ENCODE data around the gene PTH1R.
A peak's percentile ranks its signal among the peaks of the same experiment; 100 is the strongest.

PTH1R gene

GRCh38 chr3:46877406-46878125 lies at the start of gene PTH1R:
TSS of gene PTH1R (plus strand) at chr3:46877721. CDS start at chr3:46883560, 5,839 bp downstream.
- no peak for DNase-seq

- DNase-seq, result no peak
Observed at GRCh38 chr3:46829699-46830208, 47.8 kb upstream of the PTH1R start.

GRCh38 chr3:46830801-46831200 lies 46.7 kb upstream of the PTH1R start:
- no peak for DNase-seq

- no peak for DNase-seq
Observed at GRCh38 chr3:46831316-46831715, 46.2 kb upstream of the PTH1R start.

DNA sequence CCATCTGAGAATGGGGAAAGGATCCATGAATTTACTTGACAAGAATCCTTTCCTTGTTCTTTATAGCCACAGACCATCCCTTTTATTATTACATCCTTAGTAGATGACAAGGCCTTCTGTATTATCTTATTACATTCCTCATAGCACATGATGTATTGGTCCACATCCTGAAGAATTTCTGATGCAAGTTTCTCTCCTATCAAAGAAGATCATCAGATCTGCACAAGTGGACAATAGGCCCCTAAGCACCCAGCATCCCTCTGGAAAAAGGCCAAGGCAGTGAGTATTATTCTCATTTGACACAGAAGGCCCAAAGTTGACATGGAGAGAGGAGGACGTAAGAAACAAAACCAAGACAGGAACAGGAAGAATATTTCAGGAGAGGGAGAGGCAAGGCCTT lies 45.7 kb upstream of the PTH1R start:
- DNase-seq, result no peak

- DNase-seq, result no peak
Observed at GRCh38 chr3:46833346-46834300, 43.9 kb upstream of the PTH1R start.

DNA sequence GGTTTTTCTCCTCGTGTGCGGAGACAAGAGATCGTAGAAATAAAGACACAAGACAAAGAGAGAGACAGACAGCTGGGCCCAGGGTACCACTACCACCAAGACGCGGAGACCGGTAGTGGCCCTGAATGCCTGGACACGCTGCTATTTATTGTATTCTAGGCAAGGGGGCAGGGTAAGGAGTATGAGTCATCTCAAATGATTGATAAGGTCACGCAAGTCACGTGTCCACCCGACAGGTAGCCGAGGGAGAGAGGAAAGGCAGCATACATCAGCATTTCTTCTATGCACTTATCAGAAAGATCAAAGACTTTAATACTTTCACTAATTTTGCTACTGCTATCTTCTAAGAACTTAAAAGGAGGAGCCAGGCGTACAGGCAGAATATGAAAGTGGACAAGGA lies 42.5 kb upstream of the PTH1R start:
- no peak for DNase-seq

GRCh38 chr3:46835491-46835890 lies 42.0 kb upstream of the PTH1R start:
- no peak for DNase-seq

GRCh38 chr3:46838301-46838700 lies 39.2 kb upstream of the PTH1R start:
- DNase-seq, result no peak

- DNase-seq, result no peak
Observed at GRCh38 chr3:46840491-46840890, 37.0 kb upstream of the PTH1R start.

DNA sequence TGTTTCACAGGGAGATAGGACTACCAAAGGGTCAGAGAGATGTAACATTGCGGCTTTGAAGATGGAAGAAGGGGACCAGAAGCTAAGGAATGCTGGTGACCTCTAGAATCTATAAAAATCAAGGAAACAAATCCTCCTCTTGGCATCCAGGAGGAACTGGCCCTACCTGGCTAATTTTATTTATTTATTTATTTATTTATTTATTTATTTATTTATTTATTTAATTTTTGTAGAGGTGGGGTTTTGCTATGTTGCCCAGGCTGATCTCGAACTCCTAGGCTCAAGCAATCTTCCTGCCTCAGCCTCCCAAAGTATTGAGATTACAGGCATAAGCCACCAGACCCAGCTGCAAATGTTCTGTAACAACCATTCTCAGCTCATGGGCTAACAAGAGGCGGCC lies 34.0 kb upstream of the PTH1R start:
- DNase-seq, result no peak

- DNase-seq, result no peak
Observed at GRCh38 chr3:46844397-46844796, 33.1 kb upstream of the PTH1R start.

- DNase-seq, result no peak
Observed at GRCh38 chr3:46844881-46845312, 32.6 kb upstream of the PTH1R start.

DNA sequence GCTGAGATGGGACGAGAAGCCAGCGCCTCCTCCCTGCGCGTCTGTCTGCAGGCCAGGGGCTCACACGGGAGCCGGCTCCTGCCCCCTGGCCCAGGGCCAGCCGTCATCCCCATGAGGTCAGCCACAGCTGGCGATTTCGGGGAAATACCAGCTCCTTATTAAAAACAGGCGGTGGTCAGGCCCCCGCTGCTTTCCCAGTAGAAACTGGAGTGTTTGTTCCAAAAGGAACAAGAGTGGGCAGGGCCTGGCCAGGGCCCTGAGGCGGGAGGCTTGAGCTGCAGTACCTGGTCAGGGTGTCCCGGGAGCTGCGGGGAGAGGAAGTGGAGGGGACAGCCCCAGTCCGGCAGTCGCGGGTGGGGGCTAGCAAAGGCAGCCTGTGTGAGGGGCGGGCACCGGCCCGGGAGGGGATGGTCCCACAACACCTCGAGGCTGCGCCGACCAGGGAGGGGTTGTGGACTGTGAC lies 32.1 kb upstream of the PTH1R start:
- no peak for DNase-seq

DNA sequence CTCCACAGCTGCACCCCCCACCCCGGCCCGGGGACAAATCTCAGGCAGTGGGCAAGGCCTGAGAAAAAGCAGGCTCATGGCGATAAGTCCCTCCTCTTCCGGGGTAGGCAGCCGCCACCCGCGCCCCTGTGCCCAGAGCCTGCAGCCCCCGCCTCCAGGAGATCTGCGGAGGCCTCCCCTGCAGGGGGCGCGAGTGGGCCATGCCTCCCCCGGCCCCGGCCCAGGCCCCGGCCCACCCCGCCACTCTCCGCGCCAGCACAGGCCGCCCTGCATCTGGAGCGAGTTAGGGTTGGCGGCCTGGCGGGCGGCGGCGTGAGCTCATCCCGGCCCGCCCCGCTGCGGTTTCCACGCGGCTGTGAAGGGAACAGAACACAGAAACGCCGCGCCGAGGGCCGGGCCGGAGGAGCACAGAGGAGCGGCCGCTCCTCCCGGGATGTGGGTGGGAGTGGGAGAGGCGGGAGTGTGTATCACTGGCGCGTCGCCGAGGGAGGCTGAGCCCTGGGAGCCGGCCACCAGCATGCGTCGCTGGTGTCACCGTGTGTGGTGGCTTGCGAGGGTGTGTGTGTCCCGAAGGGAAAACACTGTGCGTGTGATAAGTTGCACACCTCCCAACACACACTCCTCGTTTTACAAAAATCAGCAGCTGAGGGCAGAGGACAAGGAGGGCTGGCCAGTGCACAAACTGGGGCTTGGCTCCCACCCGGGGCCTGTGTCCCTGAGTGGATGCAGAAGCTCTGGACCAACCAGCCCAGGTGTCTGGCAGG lies 31.5 kb upstream of the PTH1R start:
- DNase-seq, result peak; percentile 60 to 67

- DNase-seq, result no peak
Observed at GRCh38 chr3:46846624-46847542, 30.6 kb upstream of the PTH1R start.

- DNase-seq, result no peak
Observed at GRCh38 chr3:46847744-46848143, 29.8 kb upstream of the PTH1R start.

- DNase-seq, result peak; percentile 56 to 57
Observed at GRCh38 chr3:46848271-46849044, 29.1 kb upstream of the PTH1R start.

DNA sequence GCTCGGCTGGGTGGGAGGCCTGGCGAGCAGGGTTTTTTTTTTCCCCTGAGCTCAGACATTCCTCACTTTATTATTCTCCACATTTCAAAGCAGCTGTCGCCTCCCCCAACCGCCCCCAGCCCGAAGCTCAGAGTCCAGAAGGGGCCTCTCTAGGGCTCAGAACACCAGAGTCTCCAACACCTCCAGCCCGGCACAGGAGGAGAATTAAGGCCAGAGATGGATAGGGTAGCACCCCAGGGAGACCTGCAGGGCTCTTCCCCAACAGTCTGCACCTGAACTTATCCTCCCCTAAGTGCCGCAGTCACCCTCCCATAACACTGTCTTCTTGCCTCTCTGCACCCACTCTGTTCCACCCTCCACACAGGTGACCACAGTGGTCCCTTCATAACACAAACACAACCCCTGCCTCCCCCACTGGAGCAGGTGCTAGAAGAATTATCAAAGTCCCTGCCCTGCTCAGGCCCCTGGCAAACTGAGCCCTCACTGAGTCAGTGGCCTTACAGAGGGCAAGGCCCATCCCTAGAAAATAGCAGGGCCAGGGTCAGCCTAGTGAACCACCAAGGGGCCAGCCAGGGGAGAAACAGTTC lies 28.4 kb upstream of the PTH1R start:
- no peak for DNase-seq

GRCh38 chr3:46849686-46850467 lies 27.6 kb upstream of the PTH1R start:
- DNase-seq, result no peak

Data from stimulated activated CD4-positive, alpha-beta T cell treated with anti-CD3 and anti-CD28 coated beads, Interleukin-2, amount 100 ng/mL, for 48 hours (primary cell).